KOPT-K1 (cell line): Measurements from ENCODE around the gene ACSS3.

ENCODE experiments used
- H3K27ac ChIP-seq: fragments of 200-600 bp; sonication (generic); 2 replicates; pipeline ENCODE4 v1.5.1; 2016; ENCODE audit warnings: antibody characterized with exemption, mild to moderate bottlenecking, low read depth, low read length; ENCODE audit not compliant: poor library complexity, severe bottlenecking
- H3K36me3 ChIP-seq: fragments of 200-600 bp; sonication (generic); 2 replicates; pipeline ENCODE4 v1.5.1; 2017; ENCODE audit warnings: antibody characterized with exemption, mild to moderate bottlenecking, low read length, moderate library complexity; ENCODE audit not compliant: insufficient read depth
- H3K9me3 ChIP-seq: fragments of 200-600 bp; sonication (generic); 2 replicates; pipeline ENCODE4 v1.5.1; 2017; ENCODE audit warnings: antibody characterized with exemption, low read length, mild to moderate bottlenecking; ENCODE audit not compliant: insufficient read depth, poor library complexity, severe bottlenecking

The ACSS3 gene

DNA sequence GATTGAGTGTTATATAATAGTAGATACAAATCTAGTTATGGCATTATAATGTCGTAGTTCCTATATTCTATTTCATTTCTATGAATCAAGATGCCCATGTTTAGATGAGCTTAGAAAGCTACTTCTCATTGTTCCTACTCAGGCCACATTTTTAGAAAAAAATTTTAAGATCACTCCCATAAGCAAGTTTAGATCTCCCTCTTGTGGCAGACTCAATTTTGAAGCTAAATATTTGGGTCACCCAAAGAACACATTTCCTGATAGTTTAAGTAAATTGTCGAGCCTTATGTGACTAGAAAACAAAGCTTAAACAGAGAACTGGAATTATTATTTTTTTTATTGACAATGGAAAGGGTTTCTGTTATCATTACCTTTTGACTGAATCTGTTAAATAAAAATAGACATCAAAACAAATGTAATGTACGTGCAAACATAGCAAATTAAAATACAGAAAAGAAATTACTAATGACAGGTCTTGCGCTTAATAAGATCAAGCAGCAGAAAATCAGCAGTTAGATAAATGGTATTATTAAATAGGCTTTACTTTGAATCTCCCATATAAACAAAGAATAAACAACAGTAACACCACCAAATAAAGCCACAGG is 180.2 kb downstream of the ACSS3 start:
- no peak overlapping the region for H3K27ac ChIP-seq
- H3K36me3 ChIP-seq: no peaks in the 10 kb centered on the region
- H3K9me3 ChIP-seq: no peaks in the 10 kb centered on the region

DNA sequence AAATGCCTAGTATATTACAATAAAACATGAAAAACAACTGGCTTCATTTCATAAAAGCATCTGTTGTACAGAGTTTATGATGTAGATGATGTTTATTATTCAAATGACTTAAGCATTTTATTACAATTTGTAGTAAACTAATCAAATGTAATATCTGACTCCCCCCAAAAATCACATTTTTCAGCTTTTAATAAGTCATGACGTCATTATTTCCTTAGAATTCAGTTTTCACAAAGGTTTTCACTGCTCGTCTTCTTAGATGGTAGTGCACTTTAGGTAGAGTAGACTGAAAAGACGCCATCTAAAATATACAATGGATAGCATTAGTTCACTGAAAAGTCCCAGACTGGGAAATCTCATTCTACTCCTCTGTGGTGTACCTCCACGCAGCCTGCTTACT is 181.5 kb downstream of the ACSS3 start:
- Histone ChIP-seq H3K9me3 (no peaks in the 10 kb centered on the region), H3K36me3 (no peaks in the 10 kb centered on the region), H3K27ac (no peak overlapping the region)

DNA sequence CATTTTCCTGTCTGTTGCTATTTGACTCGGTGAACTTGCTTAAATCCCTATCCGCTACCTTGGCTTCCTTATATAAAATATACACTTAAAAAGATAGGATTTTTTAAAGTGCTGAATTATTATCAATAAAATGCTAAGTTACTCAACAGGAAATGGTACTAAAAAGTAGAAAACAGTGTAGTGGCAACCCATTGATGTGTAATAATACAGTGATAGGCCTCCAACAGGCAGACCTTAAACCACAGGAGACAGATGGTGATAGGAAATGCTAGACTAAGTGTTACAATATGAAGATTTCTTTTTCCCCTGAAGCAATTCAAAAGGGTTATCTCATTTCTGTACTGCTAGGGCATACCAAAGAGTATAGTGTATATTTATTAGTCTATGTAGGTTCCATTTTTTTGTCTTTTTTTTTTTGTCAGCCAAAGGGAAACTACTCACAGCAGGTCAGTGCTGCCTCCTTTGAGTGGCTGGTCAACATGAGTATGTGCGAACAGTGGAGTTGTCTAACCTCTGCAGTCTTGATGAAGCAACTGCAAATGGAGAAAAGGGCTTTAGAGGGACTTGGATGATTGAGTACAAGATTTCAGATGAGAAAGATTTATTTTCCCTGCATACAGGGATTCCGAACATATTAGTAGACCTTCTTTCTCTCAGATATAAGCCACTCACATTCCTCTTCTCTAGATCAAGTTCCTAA is 183.8 kb downstream of the ACSS3 start:
- Histone ChIP-seq H3K27ac (no peak overlapping the region), H3K9me3 (no peaks in the 10 kb centered on the region), H3K36me3 (no peaks in the 10 kb centered on the region)

DNA sequence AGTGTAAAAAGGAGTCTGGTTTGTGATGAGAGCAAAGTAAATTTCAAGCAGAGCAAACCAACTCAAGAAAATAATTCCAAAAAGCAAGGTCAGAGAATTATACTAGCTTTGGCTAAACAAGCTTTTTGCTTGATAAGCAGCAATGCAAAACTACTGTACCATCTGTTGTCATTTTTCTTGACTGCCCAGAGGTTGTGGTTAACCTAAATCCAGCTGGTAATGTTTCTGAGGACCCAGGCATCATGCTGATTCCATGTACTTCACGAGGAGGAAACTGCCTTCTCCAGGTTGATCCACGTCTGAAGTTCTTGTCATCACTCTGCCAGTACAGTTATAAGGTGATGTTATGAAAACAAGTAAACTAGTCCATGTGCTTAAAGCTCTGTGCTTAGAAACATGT is 185.2 kb downstream of the ACSS3 start:
- Histone ChIP-seq H3K27ac (no peak overlapping the region), H3K9me3 (no peaks in the 10 kb centered on the region)

DNA sequence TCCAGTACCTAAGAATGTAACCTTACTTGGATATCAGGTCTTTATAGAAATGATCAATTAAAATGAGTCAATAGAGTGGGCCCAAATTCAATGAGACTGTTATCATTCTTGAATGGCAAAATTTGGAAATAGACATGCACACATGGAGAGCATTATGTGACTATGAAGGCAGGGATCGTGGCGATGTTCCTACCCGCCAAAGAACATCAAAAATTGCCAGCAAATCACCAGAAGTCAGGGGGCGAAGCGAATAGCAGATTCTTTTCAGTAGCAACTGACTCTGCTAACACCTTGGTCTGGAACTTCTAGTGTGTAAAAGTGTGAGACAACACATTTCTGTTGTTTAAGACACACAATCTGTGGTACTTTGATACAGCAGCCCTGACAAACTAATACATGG is 192.5 kb downstream of the ACSS3 start:
- no peaks in the 10 kb centered on the region for H3K9me3 ChIP-seq
- H3K36me3 ChIP-seq: no peaks in the 10 kb centered on the region
- H3K27ac ChIP-seq: no peak overlapping the region

More for the DNA sequence above, 185.2 kb downstream of the ACSS3 start:
- H3K36me3 ChIP-seq: no peaks in the 10 kb centered on the region

DNA sequence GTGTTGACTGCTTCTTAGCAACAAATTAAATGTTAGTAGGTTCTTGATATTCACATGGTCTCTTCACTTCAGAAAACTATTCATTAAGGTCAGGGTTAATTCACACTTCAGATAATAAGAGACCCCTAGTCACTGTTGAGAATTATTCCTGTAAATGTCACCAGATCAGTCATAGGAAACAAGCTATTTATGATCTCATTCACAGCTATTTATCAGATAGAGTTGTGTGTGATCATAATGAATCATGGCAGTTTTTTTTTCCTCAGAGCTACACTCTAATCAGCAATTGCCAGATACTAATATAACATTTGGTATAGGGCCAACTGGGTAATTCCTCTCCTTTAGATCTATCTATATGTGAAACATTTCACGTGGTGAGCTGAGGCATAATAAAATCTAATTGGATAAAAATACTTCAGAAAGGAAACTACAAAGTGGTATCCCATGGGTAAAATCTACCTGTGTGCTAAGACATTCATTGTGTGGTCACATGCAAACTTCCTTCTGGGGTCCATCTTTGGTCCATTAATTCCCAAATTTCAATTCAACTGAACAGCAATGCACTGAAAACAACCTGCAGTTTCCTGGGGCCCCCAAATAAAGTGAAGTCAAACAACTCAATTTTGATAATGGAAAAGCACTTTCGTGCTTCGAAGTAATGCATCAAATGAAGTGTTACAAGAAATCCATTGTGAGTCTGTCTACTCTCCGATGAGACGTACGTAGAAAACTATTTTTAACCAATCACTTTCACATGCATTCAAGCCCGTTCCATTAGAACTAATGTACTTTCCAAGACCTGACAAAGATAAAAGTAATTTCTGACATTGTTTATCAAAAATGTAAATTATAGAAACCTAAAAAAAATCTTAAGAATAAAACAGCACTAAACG is 197.0 kb downstream of the ACSS3 start:
- H3K9me3 ChIP-seq: no peaks in the 10 kb centered on the region
- no peaks in the 10 kb centered on the region for H3K36me3 ChIP-seq
- no peak overlapping the region for H3K27ac ChIP-seq

DNA sequence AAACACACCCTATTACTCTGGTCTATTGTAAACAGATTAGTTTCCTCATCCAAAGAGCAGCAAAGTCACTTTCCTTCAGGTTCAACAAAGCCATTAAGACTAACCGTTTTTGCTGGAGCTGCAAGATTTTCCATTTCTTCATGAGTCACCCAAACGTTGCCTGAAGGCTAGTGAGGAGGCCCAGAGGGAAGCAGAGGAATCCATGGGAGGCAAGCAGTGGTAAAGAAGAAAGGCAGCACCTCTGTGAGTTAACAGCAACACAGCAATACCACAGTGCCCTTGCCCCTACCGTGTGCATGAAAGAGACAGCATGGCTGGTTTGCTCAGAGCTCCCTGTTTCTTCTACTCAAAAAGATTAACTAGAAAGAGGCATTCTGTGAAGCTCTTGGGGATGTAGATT is 206.3 kb downstream of the ACSS3 start:
- Histone ChIP-seq H3K27ac (no peak overlapping the region), H3K9me3 (no peaks in the 10 kb centered on the region), H3K36me3 (no peaks in the 10 kb centered on the region)

DNA sequence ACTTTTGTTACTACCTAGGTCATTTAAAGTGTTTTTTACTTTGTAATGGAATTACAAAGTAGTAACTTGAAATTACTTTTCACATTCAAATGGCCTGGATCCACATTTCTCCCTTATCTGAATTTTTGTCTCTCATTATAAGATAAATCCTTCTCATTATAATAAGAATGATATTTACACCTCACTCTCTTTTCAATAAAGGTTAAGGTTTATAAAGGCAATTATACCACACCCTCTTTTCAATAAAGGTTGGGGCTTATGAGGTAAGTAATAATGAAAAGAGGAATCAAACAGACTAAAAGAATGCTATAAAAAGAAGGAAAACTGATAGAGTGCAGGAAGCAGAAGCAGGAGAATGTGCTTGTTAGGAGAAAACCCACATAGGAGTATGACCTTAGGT is 210.8 kb downstream of the ACSS3 start:
- H3K9me3 ChIP-seq: no peaks in the 10 kb centered on the region
- no peaks in the 10 kb centered on the region for H3K36me3 ChIP-seq
- no peak overlapping the region for H3K27ac ChIP-seq

DNA sequence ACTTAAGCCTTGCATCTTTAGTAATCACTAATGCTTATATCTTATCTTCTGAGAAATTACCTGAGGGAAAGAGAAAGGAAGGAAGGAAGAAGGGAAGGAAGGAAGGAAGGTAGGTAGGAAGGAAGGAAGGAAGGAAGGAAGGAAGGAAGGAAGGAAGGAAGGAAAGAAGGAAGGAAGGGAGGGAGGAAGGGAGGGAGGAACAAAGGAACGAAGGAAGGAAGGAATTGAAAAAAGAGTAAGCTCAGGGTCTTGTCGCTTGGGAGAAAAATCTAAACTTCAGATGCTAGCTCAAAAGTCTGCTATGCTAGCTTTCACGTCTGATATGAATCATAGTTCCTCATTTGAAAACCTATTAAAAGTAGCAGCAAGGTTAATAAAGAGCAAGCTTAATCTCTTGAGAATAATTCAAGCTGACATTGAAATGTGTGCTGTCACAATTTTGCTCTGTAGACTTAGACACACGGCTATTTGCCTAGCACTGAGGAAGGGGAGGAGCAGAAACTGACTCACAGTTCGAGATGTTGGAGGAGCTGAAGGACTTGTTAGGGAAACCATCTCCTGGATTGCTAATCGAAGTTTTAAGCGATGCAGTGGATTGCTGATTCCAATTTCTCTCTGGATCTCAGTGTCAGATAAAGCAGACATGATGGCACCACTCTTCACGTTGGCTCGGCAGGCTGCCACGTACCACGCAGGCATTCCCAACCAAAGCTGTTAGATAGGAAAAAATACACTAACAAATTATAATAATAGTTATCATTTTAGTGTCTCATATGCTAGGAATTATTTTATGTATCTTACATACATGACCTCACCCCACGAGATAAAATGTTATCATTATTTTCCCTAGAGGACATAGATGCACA is 216.7 kb downstream of the ACSS3 start:
- Histone ChIP-seq H3K27ac (no peak overlapping the region), H3K36me3 (no peaks in the 10 kb centered on the region), H3K9me3 (no peaks in the 10 kb centered on the region)

DNA sequence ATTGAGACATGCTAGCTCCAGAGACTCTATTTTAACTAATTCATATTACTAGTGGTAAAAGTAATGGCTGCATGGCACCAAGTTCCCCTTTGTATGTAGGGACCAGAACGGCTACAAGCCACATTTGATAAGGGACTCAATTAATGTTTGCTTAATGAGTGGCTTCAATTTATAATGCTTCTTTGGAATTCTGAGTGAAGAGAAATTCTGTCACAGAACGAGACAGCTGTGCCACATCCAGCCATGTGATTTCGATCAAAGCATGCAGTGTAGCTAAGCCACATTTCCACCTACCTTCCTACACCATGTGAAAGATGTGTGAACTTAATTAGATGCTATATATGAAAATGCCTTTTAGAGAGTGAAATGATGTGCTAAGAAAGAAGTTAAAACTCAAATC is 217.4 kb downstream of the ACSS3 start:
- Histone ChIP-seq H3K27ac (no peak overlapping the region), H3K36me3 (no peaks in the 10 kb centered on the region), H3K9me3 (no peaks in the 10 kb centered on the region)

DNA sequence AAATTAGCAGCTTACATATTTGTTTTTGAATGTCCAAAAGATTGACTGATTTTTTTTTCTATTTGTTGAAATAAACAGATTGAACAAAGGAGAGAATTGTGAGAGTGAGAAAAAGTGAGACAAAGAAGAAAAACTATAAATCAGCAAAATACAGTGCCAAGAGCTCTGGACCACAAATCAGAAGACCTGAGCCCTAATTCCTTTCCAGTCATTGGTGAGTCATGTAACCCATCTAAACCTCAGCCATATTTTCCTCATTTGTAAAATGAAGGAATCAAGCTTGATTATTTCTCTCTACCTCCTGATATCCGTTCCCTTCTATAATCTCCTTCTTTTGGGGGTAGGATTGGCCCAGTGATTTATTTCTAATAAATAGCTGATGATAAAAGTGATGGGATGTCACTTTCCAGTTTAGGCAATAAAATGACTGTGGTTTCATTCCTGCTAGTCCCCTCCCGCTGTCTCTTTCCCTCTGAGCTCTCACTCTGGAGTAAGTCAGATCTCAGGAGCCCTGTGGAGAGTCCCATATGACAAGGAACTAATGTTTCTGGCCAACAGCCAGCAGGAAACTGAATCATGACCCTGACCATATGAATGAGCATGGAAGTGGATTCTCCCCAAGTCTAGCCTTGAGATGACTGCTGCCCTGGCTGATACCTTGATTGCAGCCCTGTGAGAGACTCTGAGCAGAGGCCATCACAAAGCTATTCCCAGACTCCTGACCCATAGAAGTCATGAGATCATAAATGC is 218.9 kb downstream of the ACSS3 start:
- Histone ChIP-seq H3K9me3 (no peaks in the 10 kb centered on the region), H3K36me3 (no peaks in the 10 kb centered on the region), H3K27ac (no peak overlapping the region)

DNA sequence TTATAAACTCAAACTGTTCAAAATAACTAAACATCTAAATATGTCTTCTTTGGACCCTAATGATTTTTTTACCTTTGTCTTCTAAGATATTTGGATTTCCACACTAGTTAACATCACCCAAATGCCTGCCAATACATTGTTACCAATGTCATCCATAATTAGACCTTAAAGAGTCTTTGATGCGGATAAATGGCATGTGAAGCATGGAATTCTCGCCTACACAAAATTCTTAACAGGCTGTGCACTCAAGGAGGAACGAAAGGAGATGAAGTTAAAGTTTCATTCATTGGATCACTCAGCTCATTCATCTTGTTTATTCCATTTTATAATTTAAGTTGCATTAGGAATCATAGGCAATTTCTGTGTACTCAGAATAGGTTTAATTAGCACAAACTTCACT is 219.7 kb downstream of the ACSS3 start:
- Histone ChIP-seq H3K36me3 (no peaks in the 10 kb centered on the region), H3K27ac (no peak overlapping the region), H3K9me3 (no peaks in the 10 kb centered on the region)

DNA sequence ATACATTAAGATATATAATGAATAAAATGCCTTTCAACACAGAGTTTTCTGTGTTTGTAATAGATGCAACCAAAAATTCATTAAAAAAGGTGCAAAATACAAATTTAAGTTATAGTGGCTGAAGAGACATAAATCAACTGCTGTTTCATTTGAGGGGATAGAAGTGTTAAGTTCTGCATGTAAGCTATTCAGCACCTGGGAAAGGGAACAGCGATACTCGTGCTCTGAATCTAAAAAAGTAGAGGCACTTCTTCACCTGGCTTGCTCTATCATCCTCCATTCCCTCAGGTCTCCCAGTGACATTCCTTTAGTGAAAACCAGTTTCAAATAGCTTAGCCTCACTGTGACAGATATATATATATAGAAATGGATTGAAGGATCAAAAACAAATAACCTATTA is 222.6 kb downstream of the ACSS3 start:
- Histone ChIP-seq H3K9me3 (no peaks in the 10 kb centered on the region), H3K27ac (no peak overlapping the region), H3K36me3 (no peaks in the 10 kb centered on the region)

DNA sequence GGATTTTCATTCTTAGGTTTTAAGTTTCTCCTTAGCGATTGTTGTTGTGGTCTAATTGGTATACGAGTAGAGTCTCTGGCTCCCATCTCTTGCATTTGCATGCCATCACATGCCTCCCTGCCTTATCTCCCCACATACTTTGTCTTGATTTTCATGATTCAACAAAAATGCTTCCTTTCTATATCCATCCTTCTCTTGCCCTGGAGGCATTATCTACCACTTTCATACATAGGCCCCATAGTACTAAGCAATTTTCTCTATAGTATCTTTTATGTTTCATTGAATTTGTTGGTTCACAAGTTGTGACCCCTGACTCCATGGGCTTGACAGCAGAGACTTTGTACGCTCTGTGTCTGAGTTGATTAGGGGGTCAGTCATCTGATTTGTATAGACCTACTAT is 226.1 kb downstream of the ACSS3 start:
- H3K9me3 ChIP-seq: no peaks in the 10 kb centered on the region
- no peak overlapping the region for H3K27ac ChIP-seq
- no peaks in the 10 kb centered on the region for H3K36me3 ChIP-seq
